ENCODE measurements around the gene ECI1.
A peak's percentile ranks its signal among the peaks of the same experiment; 100 is the strongest.
"Not testable (repeated sequence)": the region's sequence is repeated elsewhere in the genome, so short reads cannot be mapped to it uniquely, and the experiment has no call there.

ECI1 gene

GRCh38 chr16:2211923-2212347, 39.5 kb downstream of the ECI1 start:
- no peak for DNase-seq (ENCODE audit: low read depth in 2 of 2)

- no peak for DNase-seq (ENCODE audit: low read depth in 2 of 2)
These were observed 40.7 kb downstream of the ECI1 start, which contains the start of gene BRICD5 for GRCh38 chr16:2210386-2211365. Gene BRICD5 (minus strand): TSS chr16:2210863. CDS start chr16:2210833, 30 bp downstream.

- no peak for DNase-seq (ENCODE audit: low read depth in 2 of 2)
These were observed 41.4 kb downstream of the ECI1 start for GRCh38 chr16:2210009-2210332.

- DNase-seq (ENCODE audit: low read depth in 2 of 2) = no peak
These were observed 42.0 kb downstream of the ECI1 start for GRCh38 chr16:2209258-2210008.

- DNase-seq (ENCODE audit: low read depth in 2 of 2) = no peak
These were observed 42.6 kb downstream of the ECI1 start for GRCh38 chr16:2208772-2209171.

GRCh38 chr16:2208308-2208707, 43.1 kb downstream of the ECI1 start:
- no peak for DNase-seq (ENCODE audit: low read depth in 2 of 2)

- no peak for DNase-seq (ENCODE audit: low read depth in 2 of 2)
These were observed 43.5 kb downstream of the ECI1 start for GRCh38 chr16:2207872-2208271.

- DNase-seq (ENCODE audit: low read depth in 2 of 2) = no peak
These were observed 44.5 kb downstream of the ECI1 start for GRCh38 chr16:2206780-2207433.

GRCh38 chr16:2206420-2206779, 45.0 kb downstream of the ECI1 start:
- DNase-seq (ENCODE audit: low read depth in 2 of 2) = no peak

- DNase-seq (ENCODE audit: low read depth in 2 of 2) = no peak
These were observed 45.4 kb downstream of the ECI1 start for GRCh38 chr16:2205967-2206313.

- DNase-seq (ENCODE audit: low read depth in 2 of 2) = peak; percentile 76 to 81
These were observed 46.1 kb downstream of the ECI1 start, which contains the start of gene MLST8 for GRCh38 chr16:2205104-2205966. Gene MLST8 (plus strand): TSS chr16:2205454. CDS start chr16:2206086, 632 bp downstream.

GRCh38 chr16:2204416-2205103, 46.8 kb downstream of the ECI1 start:
- DNase-seq (ENCODE audit: low read depth in 2 of 2) = no peak

- not testable (repeated sequence) for DNase-seq (ENCODE audit: low read depth in 2 of 2)
These were observed 48.2 kb downstream of the ECI1 start for GRCh38 chr16:2203119-2203688.

- no peak for DNase-seq (ENCODE audit: low read depth in 2 of 2)
These were observed 51.1 kb downstream of the ECI1 start for GRCh38 chr16:2200313-2200712.

- DNase-seq (ENCODE audit: low read depth in 2 of 2) = no peak
These were observed 51.7 kb downstream of the ECI1 start for GRCh38 chr16:2199621-2200139.

GRCh38 chr16:2199095-2199494, 52.3 kb downstream of the ECI1 start:
- DNase-seq (ENCODE audit: low read depth in 2 of 2) = no peak

GRCh38 chr16:2198283-2198682, 53.1 kb downstream of the ECI1 start:
- DNase-seq (ENCODE audit: low read depth in 2 of 2) = no peak

- no peak for DNase-seq (ENCODE audit: low read depth in 2 of 2)
These were observed 53.6 kb downstream of the ECI1 start for GRCh38 chr16:2197765-2198164.

GRCh38 chr16:2196981-2197511, 54.3 kb downstream of the ECI1 start:
- DNase-seq (ENCODE audit: low read depth in 2 of 2) = no peak

Measured in stimulated activated CD4-positive, alpha-beta T cell treated with anti-CD3 and anti-CD28 coated beads, Interleukin-4, amount 100 ng/mL, for 48 hours (primary cell).